PC-3 (cell line): Measurements from ENCODE around the gene IRGM. TPM values are rescaled to one million over a fixed set of nuclear protein-coding genes. Genes with fewer than 3 reads are reported as not detected.
"Not testable (repeated sequence)": the region's sequence is repeated elsewhere in the genome, so short reads cannot be mapped to it uniquely, and the experiment has no call there.

Experiments
- ATAC-seq: fragments of 200-7000 bp; cut with Tn5 transposase; 2 replicates; pipeline ENCODE4 v1.9.1; 2020; ENCODE audit warnings: mild to moderate bottlenecking, moderate library complexity
- BruUV-seq: library from RNA; stranded (reverse); fragments of 400-500 nt; replicated peaks from 2 replicates; lab custom pipeline; 2021; lab: Mats Ljungman, UMichigan
- CTCF ChIA-PET: fragments of 300-600 bp; sonication (Branson Sonifier 250); formaldehyde crosslinking; loops from one replicate; lab custom pipeline; 2022; ENCODE audit warnings: antibody characterized with exemption; lab: Charles Lee
- POLR2A ChIA-PET: fragments of 300-600 bp; sonication (Branson Sonifier 250); formaldehyde crosslinking; loops from one replicate; lab custom pipeline; 2022; ENCODE audit warnings: antibody characterized with exemption; ENCODE audit not compliant: unreplicated experiment; lab: Charles Lee
- DNase-seq: peaks from one replicate; pipeline ENCODE4 v3.0.0-alpha.2; 2015
- H2AFZ ChIP-seq: fragments of 300-600 bp; sonication (generic); 2 replicates; pipeline ENCODE4 v1.6.0; 2016; ENCODE audit warnings: antibody characterized with exemption, low read length
- H3F3A ChIP-seq: fragments of 300-600 bp; sonication (generic); one replicate; pipeline ENCODE4 v1.6.0; 2017; ENCODE audit warnings: antibody characterized with exemption, low read length, control low read depth, mild to moderate bottlenecking; ENCODE audit not compliant: unreplicated experiment
- H3K27ac ChIP-seq: fragments of 300-600 bp; sonication (generic); 2 replicates; pipeline ENCODE4 v1.5.1; 2016; ENCODE audit warnings: mild to moderate bottlenecking, low read length
- H3K27me3 ChIP-seq: fragments of 300-600 bp; sonication (generic); 2 replicates; pipeline ENCODE4 v1.6.1; 2016; ENCODE audit warnings: low read length, mixed read lengths
- H3K36me3 ChIP-seq: fragments of 300-600 bp; sonication (generic); 2 replicates; pipeline ENCODE4 v1.6.1; 2016; ENCODE audit warnings: low read depth, mixed run types, low read length, mixed read lengths
- H3K4me1 ChIP-seq: fragments of 300-600 bp; sonication (generic); 2 replicates; pipeline ENCODE4 v1.5.1; 2016; ENCODE audit warnings: low read length; ENCODE audit not compliant: insufficient read depth
- H3K4me2 ChIP-seq: fragments of 300-600 bp; sonication (generic); 2 replicates; pipeline ENCODE4 v1.6.0; 2016; ENCODE audit warnings: low read length
- H3K4me3 ChIP-seq: fragments of 300-600 bp; sonication (generic); 2 replicates; pipeline ENCODE4 v1.5.1; 2016; ENCODE audit warnings: mild to moderate bottlenecking, low read length, mixed read lengths
- H3K79me2 ChIP-seq: fragments of 300-600 bp; sonication (generic); 2 replicates; pipeline ENCODE4 v1.6.1; 2017; ENCODE audit warnings: low read length, mixed read lengths
- H3K9ac ChIP-seq: fragments of 300-600 bp; sonication (generic); 2 replicates; pipeline ENCODE4 v1.6.0; 2016; ENCODE audit warnings: mild to moderate bottlenecking, low read length
- H3K9me2 ChIP-seq: fragments of 300-600 bp; sonication (generic); replicated peaks from 2 replicates; pipeline ENCODE4 v1.6.1; 2016; ENCODE audit warnings: mixed run types, low read length, mixed read lengths
- H3K9me3 ChIP-seq: fragments of 300-600 bp; sonication (generic); 2 replicates; pipeline ENCODE4 v1.6.1; 2016; ENCODE audit warnings: low read length, mixed read lengths
- H4K20me1 ChIP-seq: fragments of 300-600 bp; sonication (generic); 2 replicates; pipeline ENCODE4 v1.6.1; 2016; ENCODE audit warnings: low read length, mixed read lengths
- EZH2 ChIP-seq: fragments of 300-600 bp; sonication (generic); IDR thresholded peaks from one replicate; pipeline ENCODE4 v1.6.1; 2017; ENCODE audit warnings: antibody characterized with exemption, mild to moderate bottlenecking, low read length; ENCODE audit not compliant: unreplicated experiment
- EZH2phosphoT487 ChIP-seq: fragments of 300-600 bp; sonication (generic); IDR thresholded peaks from 2 replicates; pipeline ENCODE4 v1.6.1; 2018; ENCODE audit warnings: mild to moderate bottlenecking, antibody characterized with exemption, low read length, borderline replicate concordance
- intact Hi-C: fragments of 100-400 bp; cut with micrococcal nuclease; formaldehyde crosslinking; loops from 2 replicates; pipeline ENCODE4 v1.9.0; 2023
- total RNA-seq: library from RNA; depleted of rRNA; stranded (reverse); fragments of >200 nt; gene quantifications from 2 replicates; pipeline ENCODE4 v1.2.3, GENCODE V29; 2014
- TF ChIP-seq, protein P1 (sequence below): fragments of 300-600 bp; sonication (generic); conservative IDR thresholded peaks from 2 replicates; pipeline ENCODE4 v1.5.1; 2017; ENCODE audit warnings: antibody characterized with exemption, low read depth, mild to moderate bottlenecking, low read length

The IRGM gene
- total RNA-seq, 1 experiment from 2014 or later: not detected

DNA sequence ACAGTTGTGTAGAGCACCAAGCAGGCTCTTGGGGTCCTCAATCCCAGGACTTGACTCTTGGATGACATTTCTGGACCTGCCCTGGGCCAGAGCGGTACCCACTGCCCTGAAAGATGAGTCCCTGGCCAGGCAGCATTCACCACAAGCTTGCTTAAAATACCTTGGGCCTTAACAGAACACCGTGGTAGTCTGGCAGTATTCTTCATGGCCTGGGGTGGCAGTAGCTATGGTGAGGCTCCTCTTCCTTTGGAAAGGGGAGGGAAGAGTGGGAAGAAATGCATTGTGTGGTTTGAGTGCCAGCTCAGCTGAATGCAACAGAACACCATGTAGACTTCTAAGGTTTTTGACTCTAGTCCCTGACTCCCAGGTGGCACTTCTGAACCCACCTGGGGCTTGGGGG is 29.4 kb upstream of the IRGM start:
- DNase-seq (no peak), ATAC-seq (no peak)
- no peaks in the 10 kb centered on the region for H3F3A ChIP-seq
- no peaks in the 10 kb centered on the region for H3K79me2 ChIP-seq
- intact Hi-C loops: no loop called here
- H3K9ac ChIP-seq: no peak overlapping the region
- no peaks in the 10 kb centered on the region for H3K9me3 ChIP-seq
- H3K27me3 ChIP-seq: no peaks in the 10 kb centered on the region
- no peak overlapping the region for H3K27ac ChIP-seq
- H4K20me1 ChIP-seq: no peaks in the 10 kb centered on the region
- H3K4me2 ChIP-seq: no peak overlapping the region
- no TSS peak for BruUV-seq
- no peak overlapping the region for H2AFZ ChIP-seq
- H3K4me1 ChIP-seq: no peaks in the 10 kb centered on the region
- CTCF ChIA-PET: no interaction called here
- no peaks in the 10 kb centered on the region for H3K36me3 ChIP-seq
- H3K4me3 ChIP-seq: no peak overlapping the region
- TF ChIP-seq, protein P1, sequence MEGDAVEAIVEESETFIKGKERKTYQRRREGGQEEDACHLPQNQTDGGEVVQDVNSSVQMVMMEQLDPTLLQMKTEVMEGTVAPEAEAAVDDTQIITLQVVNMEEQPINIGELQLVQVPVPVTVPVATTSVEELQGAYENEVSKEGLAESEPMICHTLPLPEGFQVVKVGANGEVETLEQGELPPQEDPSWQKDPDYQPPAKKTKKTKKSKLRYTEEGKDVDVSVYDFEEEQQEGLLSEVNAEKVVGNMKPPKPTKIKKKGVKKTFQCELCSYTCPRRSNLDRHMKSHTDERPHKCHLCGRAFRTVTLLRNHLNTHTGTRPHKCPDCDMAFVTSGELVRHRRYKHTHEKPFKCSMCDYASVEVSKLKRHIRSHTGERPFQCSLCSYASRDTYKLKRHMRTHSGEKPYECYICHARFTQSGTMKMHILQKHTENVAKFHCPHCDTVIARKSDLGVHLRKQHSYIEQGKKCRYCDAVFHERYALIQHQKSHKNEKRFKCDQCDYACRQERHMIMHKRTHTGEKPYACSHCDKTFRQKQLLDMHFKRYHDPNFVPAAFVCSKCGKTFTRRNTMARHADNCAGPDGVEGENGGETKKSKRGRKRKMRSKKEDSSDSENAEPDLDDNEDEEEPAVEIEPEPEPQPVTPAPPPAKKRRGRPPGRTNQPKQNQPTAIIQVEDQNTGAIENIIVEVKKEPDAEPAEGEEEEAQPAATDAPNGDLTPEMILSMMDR: no peak
- TF ChIP-seq EZH2 (no peak), EZH2phosphoT487 (no peak)
- no peaks in the 10 kb centered on the region for H3K9me2 ChIP-seq
- POLR2A ChIA-PET: no interaction called here

DNA sequence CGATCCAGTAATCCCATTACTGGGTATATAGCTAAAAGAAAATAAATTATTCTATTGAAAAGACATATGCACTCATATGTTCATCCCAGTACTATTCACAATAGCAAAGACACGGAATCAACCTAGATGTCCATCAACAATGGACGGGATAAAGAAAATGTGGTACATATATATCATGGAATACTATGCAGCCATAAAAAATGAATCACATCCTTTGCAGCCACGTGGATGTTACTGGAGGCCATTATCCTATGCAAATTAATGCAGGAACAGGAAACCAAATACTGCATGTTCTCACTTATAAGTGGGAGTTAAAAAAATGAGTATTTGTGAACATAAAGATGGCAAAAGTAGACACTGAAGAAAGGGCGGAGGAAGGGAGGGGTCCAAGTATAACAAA is 16.6 kb upstream of the IRGM start:
- Histone ChIP-seq H3K4me1 (no peaks in the 10 kb centered on the region), H4K20me1 (no peaks in the 10 kb centered on the region), H3K4me3 (no peak overlapping the region), H3K9ac (no peak overlapping the region), H3K9me3 (peaks cover 18% of the 10 kb centered on the region), H3F3A (no peaks in the 10 kb centered on the region), H3K27me3 (no peaks in the 10 kb centered on the region), H3K9me2 (no peaks in the 10 kb centered on the region), H3K36me3 (no peaks in the 10 kb centered on the region), H3K4me2 (no peak overlapping the region), H2AFZ (no peak overlapping the region), H3K27ac (no peak overlapping the region), H3K79me2 (no peaks in the 10 kb centered on the region)
- CTCF ChIA-PET: no interaction called here
- BruUV-seq: no TSS peak
- intact Hi-C loops: no loop called here
- DNase-seq (no peak), ATAC-seq (no peak)
- TF ChIP-seq, protein P1: no peak
- TF ChIP-seq EZH2 (no peak), EZH2phosphoT487 (no peak)
- POLR2A ChIA-PET: no interaction called here

DNA sequence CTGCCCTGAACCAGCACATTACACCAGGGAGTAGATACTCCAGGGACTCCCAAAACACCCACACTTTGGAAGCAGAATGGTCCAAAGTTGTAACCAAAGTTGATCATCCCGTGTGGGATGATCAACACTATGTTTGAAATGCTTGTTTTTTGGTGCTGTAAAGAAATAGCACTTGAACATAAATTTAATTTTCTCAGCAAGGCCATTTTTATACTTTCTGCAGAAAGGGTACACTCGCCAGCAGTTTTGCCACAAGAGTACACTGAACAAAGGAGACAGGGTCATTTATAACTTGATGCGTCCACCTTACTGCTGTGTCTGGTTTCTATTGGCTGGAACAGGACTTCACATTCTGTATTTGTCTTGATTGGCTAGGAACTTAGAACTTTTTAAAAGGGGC is 14.5 kb upstream of the IRGM start:
- H3F3A ChIP-seq, H2AFZ ChIP-seq, H3K9ac ChIP-seq, H3K9me2 ChIP-seq, H3K4me1 ChIP-seq, POLR2A ChIA-PET, H3K36me3 ChIP-seq, H3K27me3 ChIP-seq, intact Hi-C loops, BruUV-seq, H4K20me1 ChIP-seq, CTCF ChIA-PET, H3K4me2 ChIP-seq, H3K27ac ChIP-seq, H3K4me3 ChIP-seq, H3K79me2 ChIP-seq, ATAC-seq, DNase-seq: not testable (repeated sequence)
- peaks cover 17% of the 10 kb centered on the region for H3K9me3 ChIP-seq
